ENCODE data around the gene TNFAIP1.

Gene TNFAIP1

GRCh38 chr17:28368306-28368831 lies 32.8 kb downstream of the TNFAIP1 start:
- no peak for TF ChIP-seq CTCF (IDR thresholded peaks at IDR 0.05; ENCODE audit: borderline replicate concordance, insufficient read depth, low read depth, low read length)
- no peak overlapping the region for H3K4me3 ChIP-seq (ENCODE audit: low read depth, low read length)

GRCh38 chr17:28368915-28369683 lies 33.5 kb downstream of the TNFAIP1 start:
- TF ChIP-seq CTCF (IDR thresholded peaks at IDR 0.05; ENCODE audit: borderline replicate concordance, insufficient read depth, low read depth, low read length), result no peak
- H3K4me3 ChIP-seq (ENCODE audit: low read depth, low read length), result no peak overlapping the region

GRCh38 chr17:28369684-28370034 lies 34.1 kb downstream of the TNFAIP1 start:
- H3K4me3 ChIP-seq (ENCODE audit: low read depth, low read length), result no peak overlapping the region
- TF ChIP-seq CTCF (IDR thresholded peaks at IDR 0.05; ENCODE audit: borderline replicate concordance, insufficient read depth, low read depth, low read length), result no peak

- peak within 1 kb of the TSS; percentile 85 for H3K4me3 ChIP-seq (ENCODE audit: low read depth, low read length)
- TF ChIP-seq CTCF (IDR thresholded peaks at IDR 0.05; ENCODE audit: borderline replicate concordance, insufficient read depth, low read depth, low read length), result no peak
Observed at GRCh38 chr17:28370035-28370743, 34.6 kb downstream of the TNFAIP1 start, which contains the start of gene VTN. TSS of gene VTN (minus strand) at chr17:28370307. CDS start at chr17:28370203, 104 bp downstream.

GRCh38 chr17:28370744-28371103 lies 35.2 kb downstream of the TNFAIP1 start:
- no peak for TF ChIP-seq CTCF (IDR thresholded peaks at IDR 0.05; ENCODE audit: borderline replicate concordance, insufficient read depth, low read depth, low read length)
- no peak overlapping the region for H3K4me3 ChIP-seq (ENCODE audit: low read depth, low read length)

GRCh38 chr17:28371245-28372202 lies 36.0 kb downstream of the TNFAIP1 start, which contains the start of gene SARM1:
TSS of gene SARM1 (plus strand) at chr17:28371694. CDS start at chr17:28372033, 339 bp downstream.
- H3K4me3 ChIP-seq (ENCODE audit: low read depth, low read length), result peak within 1 kb of the TSS; percentile 85
- no peak for TF ChIP-seq CTCF (IDR thresholded peaks at IDR 0.05; ENCODE audit: borderline replicate concordance, insufficient read depth, low read depth, low read length)

Measured in GM12875 (cell line).